HG03439 (cell line): ENCODE measurements around the gene IGFBP3.

Source experiments
- ATAC-seq: cut with Tn5 transposase; IDR thresholded peaks from one replicate; pipeline ENCODE4 v1.9.1; 2021; ENCODE audit warnings: mild to moderate bottlenecking, moderate library complexity; ENCODE audit not compliant: unreplicated experiment

Gene IGFBP3

DNA sequence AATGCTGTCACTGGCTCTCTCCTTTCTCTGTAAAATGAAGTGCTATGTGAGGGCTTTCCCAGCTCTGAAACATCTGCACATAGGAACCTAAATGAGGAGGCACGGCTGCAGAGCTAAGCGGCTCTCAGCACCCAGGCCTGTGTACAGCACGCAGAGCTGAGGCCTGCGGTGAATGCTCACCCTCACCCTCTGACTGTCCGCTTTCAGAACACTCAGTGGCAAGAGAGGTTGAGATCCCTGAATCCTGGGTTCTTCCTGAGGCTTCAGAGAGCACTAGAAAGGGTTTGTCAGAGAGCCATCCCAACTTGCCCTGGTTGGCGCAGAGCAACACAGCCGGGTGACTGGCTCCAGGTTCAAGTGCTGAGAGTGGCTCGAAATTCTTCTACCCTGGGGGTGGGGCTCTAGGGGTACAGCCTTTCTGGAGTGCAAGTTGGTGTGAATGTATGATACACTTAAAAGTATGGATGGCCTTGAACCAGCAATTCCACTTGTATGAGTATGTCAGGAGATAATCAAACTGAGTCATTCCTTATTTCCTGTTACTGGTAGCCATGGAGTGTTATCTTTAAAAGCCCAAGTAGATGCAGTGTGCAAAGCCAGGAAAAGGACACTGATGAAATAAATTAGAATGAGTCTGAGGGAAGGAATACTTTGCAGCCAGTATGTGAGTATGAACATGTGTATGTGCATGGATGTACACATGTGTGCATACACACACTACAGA lies 46.5 kb downstream of the IGFBP3 start:
- no peak for ATAC-seq

- no peak for ATAC-seq
These were observed 47.7 kb downstream of the IGFBP3 start for GRCh38 chr7:45873355-45873754.

DNA sequence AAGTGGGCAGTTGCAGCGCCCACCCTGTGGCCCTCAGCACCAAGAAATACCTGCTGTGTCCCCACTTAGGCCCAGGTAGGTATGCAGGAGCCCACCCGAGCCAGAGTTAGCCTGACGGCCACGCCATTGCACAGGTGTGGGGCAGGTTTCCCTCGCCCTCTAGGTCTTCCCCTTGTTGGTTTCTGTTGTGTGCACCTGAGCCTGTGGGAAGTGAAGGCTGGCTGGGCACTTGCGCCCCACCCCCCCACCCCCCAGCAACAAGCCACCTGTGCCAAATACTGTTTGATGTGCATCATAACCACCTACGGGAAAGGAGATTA lies 48.1 kb downstream of the IGFBP3 start, which contains the start of gene CCDC201:
TSS of gene CCDC201 (minus strand) at position 48 of the 320 bp plus-strand sequence. CDS start 75 bp downstream, outside the sequence.
- ATAC-seq, result no peak

DNA sequence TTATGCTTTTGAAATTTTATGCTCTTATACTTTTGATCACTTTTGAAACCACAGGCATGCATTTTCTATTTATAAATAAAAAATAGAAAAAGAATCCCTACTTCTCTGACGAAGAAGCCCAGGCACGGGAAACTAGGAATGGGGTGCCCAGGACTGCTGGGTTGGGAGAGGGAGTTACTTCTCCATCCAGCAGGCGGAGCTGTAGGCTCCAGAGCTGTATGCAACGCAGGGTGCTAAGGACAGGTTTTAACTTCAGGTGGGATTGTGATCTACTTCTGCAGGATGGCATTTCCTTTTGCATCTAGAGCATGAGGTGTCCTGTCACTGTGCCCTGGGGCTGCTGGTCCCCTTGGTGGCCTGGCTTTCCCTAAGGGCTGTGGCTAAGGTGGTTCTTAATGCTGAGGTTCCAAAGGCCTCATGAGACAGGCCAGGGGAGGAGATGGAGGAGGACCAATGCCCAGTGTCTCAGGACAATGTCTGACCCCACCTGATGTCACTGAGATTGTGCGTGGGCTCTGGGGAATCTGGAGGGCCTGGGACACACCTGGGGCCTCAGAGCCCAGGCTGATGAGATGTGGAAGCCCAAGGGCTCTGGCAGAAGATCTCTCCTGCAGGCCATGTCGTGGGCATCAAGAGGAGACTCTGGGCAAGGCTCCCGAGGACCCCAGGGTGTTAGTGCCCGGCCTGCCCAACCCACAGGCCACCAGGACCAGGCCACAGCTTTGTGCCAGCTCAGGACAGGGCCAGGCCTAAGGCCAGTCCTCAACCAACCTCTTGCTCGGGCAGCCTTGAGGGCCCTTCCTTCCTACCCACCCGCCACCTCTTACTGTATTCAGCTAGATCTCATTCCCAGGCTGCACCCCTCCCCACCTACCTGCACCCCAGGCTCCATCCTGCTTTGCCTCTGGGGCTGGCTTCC lies 48.7 kb downstream of the IGFBP3 start:
- ATAC-seq, result no peak

- no peak for ATAC-seq
These were observed 51.6 kb downstream of the IGFBP3 start for GRCh38 chr7:45869426-45869825.

DNA sequence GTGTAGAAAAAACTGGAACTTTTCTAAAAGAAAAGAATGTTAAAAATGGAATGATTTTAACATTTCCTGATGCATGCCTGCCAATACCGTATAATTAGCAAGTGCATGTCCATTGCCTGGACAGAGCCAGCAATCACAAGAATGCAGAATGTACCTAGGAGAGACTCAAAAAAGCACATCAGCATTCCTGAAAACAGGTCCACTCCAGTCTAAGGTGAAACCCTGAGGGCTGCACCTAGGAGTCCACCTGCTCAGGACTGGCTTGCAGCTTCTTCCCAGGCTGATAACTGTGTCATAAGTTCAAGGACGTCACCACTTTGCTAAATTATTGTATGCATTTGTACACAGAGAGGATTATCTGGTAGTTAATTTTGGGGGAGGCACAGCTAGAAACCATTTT lies 53.6 kb downstream of the IGFBP3 start:
- no peak for ATAC-seq

GRCh38 chr7:45865594-45866410 lies 55.3 kb downstream of the IGFBP3 start:
- ATAC-seq, result no peak

DNA sequence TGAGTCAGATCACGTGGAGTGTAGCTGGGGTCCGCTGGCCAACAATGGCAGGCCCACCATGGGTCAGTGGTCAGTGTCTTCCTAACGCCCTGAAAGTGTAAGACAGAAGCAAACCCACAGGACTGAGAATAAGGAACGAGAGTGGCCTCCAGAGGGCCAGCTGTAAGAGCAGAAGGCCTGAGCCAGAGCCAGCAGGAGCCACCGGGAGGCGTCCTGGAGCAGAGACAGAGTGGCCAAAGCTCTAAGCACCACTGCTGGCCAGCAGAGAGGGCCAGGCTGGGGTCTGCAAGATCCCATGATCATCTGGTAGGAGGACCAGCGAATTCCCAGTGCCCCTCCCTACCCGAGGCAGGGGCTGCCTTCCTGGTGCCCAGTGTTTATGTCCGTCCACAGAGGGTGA lies 57.4 kb downstream of the IGFBP3 start:
- no peak for ATAC-seq
